ENCODE measurements around the gene ZBTB5.

DNA sequence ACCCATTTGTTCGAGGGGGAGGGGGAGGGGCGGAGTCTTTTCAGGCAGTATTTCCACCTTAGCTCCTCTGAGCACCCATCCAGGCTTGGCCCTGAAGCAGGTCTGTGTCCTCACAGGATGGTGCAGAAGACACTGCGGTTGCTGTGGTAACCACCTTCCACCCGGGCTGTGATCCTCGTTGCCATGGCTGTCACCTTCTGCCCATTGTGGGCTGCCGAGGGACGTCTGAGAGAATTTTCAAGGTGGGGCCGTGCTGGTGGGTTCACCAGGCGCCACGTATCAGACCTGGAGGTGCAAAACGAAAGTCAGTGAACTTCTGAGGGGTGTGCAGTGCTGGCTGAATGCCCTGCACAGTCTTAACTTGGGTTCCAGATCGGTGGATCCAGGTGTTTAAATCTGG lies 47.2 kb upstream of the ZBTB5 start:
- TF ChIP-seq ATF7 (IDR thresholded peaks at IDR 0.05): no peak
- TF ChIP-seq MTA3 (IDR thresholded peaks at IDR 0.05; ENCODE audit: borderline replicate concordance): no peak
- TF ChIP-seq, protein P1, sequence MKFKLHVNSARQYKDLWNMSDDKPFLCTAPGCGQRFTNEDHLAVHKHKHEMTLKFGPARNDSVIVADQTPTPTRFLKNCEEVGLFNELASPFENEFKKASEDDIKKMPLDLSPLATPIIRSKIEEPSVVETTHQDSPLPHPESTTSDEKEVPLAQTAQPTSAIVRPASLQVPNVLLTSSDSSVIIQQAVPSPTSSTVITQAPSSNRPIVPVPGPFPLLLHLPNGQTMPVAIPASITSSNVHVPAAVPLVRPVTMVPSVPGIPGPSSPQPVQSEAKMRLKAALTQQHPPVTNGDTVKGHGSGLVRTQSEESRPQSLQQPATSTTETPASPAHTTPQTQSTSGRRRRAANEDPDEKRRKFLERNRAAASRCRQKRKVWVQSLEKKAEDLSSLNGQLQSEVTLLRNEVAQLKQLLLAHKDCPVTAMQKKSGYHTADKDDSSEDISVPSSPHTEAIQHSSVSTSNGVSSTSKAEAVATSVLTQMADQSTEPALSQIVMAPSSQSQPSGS (CRISPR knock-in tag; IDR thresholded peaks at IDR 0.05): no peak
- TF ChIP-seq, protein P2, sequence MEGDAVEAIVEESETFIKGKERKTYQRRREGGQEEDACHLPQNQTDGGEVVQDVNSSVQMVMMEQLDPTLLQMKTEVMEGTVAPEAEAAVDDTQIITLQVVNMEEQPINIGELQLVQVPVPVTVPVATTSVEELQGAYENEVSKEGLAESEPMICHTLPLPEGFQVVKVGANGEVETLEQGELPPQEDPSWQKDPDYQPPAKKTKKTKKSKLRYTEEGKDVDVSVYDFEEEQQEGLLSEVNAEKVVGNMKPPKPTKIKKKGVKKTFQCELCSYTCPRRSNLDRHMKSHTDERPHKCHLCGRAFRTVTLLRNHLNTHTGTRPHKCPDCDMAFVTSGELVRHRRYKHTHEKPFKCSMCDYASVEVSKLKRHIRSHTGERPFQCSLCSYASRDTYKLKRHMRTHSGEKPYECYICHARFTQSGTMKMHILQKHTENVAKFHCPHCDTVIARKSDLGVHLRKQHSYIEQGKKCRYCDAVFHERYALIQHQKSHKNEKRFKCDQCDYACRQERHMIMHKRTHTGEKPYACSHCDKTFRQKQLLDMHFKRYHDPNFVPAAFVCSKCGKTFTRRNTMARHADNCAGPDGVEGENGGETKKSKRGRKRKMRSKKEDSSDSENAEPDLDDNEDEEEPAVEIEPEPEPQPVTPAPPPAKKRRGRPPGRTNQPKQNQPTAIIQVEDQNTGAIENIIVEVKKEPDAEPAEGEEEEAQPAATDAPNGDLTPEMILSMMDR (IDR thresholded peaks at IDR 0.05 in 2 of 3, conservative IDR thresholded peaks at IDR 0.05 in 1 of 3; ENCODE audit: insufficient read depth in 2 of 3, low read depth in 1 of 3, low read length in 3 of 3): no peak
- TF ChIP-seq RCOR1 (IDR thresholded peaks at IDR 0.05; ENCODE audit: borderline replicate concordance in 1 of 2, low read depth in 2 of 2, low read length in 2 of 2): no peak
- no peak for TF ChIP-seq HMG20B (CRISPR knock-in tag; IDR thresholded peaks at IDR 0.05)
- TF ChIP-seq RFX5 (IDR thresholded peaks at IDR 0.05; ENCODE audit: low read depth, low read length): no peak
- no peak for TF ChIP-seq SNIP1 (IDR thresholded peaks at IDR 0.05; ENCODE audit: low read depth)
- TF ChIP-seq, protein P3, sequence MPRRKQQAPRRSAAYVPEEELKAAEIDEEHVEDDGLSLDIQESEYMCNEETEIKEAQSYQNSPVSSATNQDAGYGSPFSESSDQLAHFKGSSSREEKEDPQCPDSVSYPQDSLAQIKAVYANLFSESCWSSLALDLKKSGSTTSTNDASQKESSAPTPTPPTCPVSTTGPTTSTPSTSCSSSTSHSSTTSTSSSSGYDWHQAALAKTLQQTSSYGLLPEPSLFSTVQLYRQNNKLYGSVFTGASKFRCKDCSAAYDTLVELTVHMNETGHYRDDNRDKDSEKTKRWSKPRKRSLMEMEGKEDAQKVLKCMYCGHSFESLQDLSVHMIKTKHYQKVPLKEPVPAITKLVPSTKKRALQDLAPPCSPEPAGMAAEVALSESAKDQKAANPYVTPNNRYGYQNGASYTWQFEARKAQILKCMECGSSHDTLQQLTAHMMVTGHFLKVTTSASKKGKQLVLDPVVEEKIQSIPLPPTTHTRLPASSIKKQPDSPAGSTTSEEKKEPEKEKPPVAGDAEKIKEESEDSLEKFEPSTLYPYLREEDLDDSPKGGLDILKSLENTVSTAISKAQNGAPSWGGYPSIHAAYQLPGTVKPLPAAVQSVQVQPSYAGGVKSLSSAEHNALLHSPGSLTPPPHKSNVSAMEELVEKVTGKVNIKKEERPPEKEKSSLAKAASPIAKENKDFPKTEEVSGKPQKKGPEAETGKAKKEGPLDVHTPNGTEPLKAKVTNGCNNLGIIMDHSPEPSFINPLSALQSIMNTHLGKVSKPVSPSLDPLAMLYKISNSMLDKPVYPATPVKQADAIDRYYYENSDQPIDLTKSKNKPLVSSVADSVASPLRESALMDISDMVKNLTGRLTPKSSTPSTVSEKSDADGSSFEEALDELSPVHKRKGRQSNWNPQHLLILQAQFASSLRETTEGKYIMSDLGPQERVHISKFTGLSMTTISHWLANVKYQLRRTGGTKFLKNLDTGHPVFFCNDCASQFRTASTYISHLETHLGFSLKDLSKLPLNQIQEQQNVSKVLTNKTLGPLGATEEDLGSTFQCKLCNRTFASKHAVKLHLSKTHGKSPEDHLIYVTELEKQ (CRISPR knock-in tag; IDR thresholded peaks at IDR 0.05): no peak
- TF ChIP-seq, protein P4, sequence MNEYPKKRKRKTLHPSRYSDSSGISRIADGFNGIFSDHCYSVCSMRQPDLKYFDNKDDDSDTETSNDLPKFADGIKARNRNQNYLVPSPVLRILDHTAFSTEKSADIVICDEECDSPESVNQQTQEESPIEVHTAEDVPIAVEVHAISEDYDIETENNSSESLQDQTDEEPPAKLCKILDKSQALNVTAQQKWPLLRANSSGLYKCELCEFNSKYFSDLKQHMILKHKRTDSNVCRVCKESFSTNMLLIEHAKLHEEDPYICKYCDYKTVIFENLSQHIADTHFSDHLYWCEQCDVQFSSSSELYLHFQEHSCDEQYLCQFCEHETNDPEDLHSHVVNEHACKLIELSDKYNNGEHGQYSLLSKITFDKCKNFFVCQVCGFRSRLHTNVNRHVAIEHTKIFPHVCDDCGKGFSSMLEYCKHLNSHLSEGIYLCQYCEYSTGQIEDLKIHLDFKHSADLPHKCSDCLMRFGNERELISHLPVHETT (CRISPR knock-in tag; conservative IDR thresholded peaks at IDR 0.05 in 1 of 2, IDR thresholded peaks at IDR 0.05 in 1 of 2): no peak
- TF ChIP-seq, protein P5, sequence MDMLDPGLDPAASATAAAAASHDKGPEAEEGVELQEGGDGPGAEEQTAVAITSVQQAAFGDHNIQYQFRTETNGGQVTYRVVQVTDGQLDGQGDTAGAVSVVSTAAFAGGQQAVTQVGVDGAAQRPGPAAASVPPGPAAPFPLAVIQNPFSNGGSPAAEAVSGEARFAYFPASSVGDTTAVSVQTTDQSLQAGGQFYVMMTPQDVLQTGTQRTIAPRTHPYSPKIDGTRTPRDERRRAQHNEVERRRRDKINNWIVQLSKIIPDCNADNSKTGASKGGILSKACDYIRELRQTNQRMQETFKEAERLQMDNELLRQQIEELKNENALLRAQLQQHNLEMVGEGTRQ (CRISPR knock-in tag; IDR thresholded peaks at IDR 0.05): no peak
- TF ChIP-seq ELF1 (tag; IDR thresholded peaks at IDR 0.05): no peak
- TF ChIP-seq MYNN (IDR thresholded peaks at IDR 0.05): no peak
- no peak for TF ChIP-seq MYNN (CRISPR knock-in tag; IDR thresholded peaks at IDR 0.05)

All from K562 (cell line).